Measurements from ENCODE around the gene ZFP91.

The ZFP91 gene

GRCh38 chr11:58659910-58660570 is 81.2 kb downstream of the ZFP91 start:
- DNase-seq, result no peak
